NCI-H146 treated with DMSO at 0.1 percent for 48 hours (cell line): Measurements from ENCODE around the gene RTF2.
"Not testable (repeated sequence)": the region's sequence is repeated elsewhere in the genome, so short reads cannot be mapped to it uniquely, and the experiment has no call there.

Experiments
- DNase-seq: peaks from one replicate; lab custom pipeline; 2025; ENCODE audit not compliant: unreplicated experiment; lab: John Stamatoyannopoulos, UW

Gene RTF2

DNA sequence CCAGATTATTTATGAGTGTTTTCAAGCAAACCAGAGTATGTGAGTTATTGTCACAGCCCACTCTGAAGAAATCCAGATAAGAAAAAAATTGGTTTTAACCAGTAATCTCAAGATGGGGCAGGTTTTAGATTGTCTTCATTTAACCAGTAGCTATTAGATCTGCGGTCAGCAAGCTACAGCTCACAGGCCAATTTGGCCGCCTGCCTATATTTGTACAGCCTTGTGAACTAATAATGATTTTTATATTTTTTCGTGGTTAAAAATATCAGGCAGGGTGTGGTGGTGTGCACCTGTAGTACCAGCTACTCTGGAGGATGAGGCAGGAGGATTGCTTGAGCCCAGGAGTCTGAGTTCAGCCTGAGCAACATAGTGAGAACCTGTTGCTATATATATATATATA is 69.6 kb downstream of the RTF2 start:
- no peak for DNase-seq

DNA sequence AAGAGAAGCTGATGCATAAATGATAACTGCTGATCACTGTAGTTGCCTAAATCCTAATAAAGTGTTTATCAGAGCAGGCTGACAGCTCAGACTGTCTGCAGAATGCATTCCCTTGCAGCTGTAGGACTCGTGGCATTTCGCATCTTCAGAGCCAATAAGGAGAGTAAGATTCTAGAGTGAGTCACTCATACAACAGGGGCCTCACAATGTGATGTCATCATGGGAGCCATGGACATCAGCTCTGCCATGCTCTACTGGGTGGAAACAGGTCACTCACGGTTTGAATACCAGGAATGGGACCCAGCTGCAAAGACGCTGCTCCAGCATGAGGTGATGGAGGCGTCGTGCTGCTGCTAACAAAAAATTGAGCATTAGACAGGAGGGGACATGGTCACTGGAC is 72.0 kb downstream of the RTF2 start:
- DNase-seq, result no peak

DNA sequence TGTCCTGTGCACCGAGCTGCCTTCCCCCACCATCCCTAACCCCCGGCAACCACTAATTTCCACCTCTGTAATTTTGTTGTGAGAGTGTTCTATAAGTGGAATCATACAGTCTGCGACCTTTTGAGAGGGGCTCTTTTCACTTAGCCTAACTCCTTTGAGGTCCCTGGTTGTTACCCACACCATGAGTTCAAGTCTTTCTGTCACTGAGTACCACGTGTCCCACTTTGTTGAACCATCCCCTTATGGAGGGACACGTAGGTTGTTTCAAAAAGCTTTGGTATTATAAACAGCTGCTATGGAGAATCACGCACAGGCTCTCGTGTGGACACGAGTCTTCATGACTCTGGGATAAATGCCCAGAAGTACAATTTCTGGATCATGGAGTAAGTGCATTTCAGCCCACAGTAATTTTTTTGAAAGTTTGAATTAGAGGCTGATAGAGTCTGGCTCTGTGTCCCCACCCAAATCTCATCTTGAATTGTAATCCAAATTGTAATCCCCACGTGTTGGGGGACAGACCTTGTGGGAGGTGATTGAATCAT is 74.1 kb downstream of the RTF2 start:
- no peak for DNase-seq

DNA sequence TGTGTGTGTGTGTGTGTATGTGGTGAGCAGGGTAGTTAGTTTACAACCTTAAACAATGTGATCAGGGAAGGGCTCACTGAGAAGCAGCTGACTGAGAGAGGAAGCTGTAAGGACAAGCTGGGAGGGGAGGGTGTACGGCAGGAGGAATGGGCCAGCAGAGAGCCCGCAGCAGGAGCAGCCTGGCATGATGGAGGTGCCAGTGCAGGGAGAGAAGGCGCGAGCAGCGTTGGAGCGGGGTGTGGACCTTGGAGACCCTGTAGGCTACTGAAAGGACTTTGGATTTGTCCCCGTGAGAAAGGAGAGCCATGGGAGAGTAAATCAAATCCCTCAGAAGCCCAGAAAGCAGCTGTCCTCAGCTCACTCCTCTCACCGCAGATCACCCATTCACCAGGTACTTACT is 83.1 kb downstream of the RTF2 start:
- no peak for DNase-seq

DNA sequence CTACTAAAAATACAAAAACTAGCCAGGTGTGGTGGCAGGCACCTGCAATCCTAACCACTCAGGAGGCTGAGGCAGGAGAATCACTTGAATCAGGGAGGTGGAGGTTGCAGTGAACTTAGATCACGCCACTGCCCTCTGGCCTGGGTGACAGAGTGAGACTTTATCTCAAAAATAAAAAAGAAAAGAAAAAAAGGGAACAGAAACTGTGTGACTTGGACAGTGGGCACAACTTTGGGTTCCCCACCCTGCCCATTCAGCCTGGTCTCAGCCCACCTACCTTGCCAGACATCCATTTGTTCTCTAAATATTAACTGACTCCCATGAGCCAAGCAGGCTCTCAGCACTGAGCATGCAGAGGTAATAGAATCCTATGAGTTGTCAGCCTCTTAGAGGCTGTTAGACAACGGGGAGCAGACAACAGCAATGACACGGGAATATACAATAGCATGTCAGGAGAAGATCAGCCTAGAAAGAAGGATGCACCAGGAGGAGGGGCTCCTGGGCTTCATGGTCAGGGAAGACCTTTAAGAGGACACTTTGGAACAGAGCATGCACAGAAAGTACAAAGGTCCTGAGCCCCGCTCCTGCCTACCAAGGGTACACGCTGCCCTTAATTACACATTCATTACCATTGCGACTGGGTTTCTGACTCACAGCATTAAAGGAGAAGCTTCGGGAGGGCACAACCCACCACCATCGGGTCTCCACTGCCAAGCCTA is 84.6 kb downstream of the RTF2 start:
- no peak for DNase-seq

DNA sequence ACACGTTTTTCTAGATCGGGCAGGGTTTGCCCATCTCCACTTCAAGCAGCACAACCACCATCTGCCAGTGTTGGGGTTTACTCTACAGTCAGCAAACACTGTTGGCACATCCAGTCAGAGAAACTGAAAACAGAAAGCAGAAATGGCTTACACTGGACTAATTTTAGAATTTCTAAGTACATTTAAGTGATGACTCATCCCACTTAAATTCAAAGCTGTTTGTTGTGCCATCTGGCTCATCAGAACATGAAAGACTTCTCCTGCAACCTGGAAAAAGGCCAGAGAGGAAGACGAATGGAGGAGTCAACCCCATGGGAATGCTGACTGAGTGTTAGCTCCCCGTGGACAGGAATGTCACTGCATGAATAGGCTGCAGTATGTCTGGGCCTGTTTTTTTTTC is 86.4 kb downstream of the RTF2 start:
- DNase-seq, result no peak

DNA sequence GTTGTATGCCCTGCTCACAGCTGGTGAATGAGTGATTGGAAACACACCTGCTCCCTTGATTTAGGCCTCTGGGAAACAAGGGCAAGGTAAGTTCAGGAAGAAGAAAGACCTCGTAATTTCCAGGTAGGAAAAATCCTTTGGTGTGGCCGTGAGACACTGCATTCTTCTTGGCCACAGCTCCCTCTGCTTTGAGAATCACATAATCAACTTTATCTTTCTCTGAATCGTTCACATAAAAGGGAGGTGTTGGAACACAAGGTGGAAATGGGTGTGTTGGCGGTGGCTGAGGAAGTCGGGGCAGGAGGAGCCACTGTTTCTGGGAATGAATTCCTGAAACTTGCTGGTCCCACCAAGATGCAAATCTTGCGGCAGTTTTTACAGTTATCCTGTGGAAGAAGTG is 90.5 kb downstream of the RTF2 start:
- no peak for DNase-seq

DNA sequence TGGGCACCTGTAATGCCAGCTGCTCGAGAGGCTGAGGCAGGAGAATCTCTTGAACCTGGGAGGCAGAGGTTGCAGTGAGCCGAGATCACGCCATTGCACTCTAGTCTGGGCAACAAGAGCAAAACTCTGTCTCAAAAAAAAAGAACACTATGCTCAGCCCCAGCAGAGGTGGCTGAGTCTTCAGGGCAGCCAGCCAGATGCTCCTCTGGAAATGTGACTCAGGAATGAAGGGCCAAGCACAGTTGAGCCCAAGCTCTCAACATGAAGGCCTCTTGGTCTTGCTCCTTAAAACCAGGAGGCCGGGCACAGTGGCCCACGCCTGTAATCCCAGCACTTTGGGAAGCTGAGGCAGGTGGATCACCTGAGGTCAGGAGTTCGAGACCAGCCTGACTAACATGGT is 96.1 kb downstream of the RTF2 start:
- DNase-seq, result not testable (repeated sequence)

DNA sequence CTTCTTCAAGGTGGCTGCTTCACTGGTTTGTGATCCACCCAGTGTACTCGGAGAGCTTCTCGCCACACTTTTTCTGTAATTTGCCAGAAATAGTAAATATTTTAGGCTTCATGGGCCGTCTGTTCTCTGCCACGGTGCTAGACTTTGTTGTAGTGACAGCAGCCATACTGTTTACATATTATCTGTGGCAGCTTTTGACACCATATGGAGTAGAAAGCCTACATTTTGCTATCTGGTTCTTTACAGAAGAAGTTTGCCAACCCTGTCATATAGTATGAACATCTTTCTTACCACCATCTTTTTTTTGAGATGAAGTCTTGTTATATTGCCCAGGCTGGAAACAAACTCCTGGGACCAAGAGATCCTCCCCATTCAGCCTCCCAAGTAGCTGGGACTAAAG is 97.1 kb downstream of the RTF2 start:
- DNase-seq, result no peak

DNA sequence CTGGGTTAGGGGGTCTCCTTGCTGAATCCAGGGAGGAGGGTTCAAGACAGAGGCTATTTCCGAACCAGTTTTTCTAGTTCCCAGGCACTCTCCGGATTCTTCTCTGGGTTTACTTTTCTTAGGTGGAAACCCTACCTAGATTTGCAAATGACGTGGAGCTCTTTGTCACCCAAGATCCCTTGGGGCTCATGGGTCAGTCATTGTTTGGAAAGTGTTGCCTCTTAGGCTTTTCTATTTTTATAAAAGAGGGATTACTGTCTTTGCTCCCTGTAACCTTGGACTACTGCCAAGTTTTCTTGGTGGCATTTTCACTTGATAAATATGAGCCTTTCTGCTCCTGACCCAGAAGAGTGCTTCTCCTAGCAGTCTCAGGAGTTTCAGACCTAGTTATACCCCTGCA is 98.2 kb downstream of the RTF2 start:
- no peak for DNase-seq
